SK-MEL-5 (cell line): Measurements from ENCODE around the gene BMAL2. TPM values are rescaled to one million over a fixed set of nuclear protein-coding genes. Genes with fewer than 3 reads are reported as not detected.
A peak's percentile ranks its signal among the peaks of the same experiment; 100 is the strongest.

Experiments used
- DNase-seq: peaks from one replicate; pipeline ENCODE4 v3.0.0-alpha.2; 2016; ENCODE audit warnings: low read depth, low spot score
- in situ Hi-C: cut with HindIII; loops from 2 replicates; pipeline ENCODE4 v1.10.0; 2016; ENCODE audit warnings: low sequenced_read_pairs, high pct_unique_total_duplicates, low pct_unique_long_range_greater_than_20kb
- total RNA-seq: library from RNA; depleted of rRNA; stranded (reverse); fragments of >200 nt; shearing (Covaris generic); gene quantifications from 2 replicates; pipeline ENCODE4 v1.2.3, GENCODE V29; 2014; rRNA removed

Gene BMAL2
- total RNA-seq, 1 experiment from 2014 or later, result 2.8 TPM

DNA sequence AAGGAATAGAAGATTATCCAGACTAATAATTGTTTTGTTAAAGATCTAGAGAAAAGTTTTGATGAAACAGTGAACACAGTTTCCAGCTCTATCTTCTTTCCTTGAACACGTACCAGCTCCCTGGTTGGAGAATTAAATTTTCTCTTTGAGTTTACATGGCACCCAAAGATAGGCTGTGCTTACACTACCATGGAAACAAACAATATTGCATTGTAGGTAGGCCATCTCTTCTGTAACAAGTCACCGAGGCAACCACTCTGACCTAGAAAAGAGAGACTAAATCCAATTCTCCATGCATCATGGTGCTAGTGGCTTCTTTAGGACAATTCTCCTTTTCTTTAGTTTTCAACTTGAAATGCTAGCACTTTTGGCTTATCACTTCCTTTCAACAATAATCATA lies 9.9 kb downstream of the BMAL2 start:
- in situ Hi-C loops, result no loop called here
- DNase-seq, result no peak

DNA sequence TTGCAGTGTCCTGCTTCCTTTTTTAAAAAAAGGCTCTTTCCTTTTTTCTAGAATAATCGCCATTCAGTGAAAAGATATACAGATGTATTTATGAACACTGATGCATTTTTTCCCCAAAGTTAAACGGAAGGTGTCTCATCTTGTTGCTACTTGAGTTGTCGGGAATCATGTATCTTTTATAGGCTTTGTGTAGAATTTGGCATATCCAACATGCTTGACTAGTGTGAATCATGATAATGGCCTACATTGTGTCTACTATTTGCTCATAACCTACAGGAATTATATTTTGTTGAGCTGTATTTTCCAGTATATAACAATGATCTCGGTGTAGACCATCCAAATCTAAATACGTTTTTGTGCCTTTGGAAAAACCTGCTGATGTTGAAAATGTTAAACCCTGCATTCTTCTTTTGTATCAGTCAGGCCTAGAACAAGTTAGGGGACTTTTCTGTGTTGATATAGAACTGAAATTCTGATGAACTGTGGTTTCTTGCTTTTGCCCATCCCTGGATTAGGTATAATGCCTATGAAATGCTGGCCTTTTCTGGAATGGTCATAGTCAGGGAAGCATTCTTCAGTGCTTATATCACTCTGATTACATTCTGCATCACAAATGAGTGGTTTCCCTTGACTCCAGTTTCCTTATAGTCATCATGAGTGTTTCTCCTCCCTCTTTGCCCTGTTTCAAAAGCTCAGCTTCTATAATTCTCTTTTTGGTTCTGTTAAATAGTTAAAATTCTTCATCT lies 10.8 kb downstream of the BMAL2 start:
- DNase-seq, result no peak
- in situ Hi-C loops, result no loop called here

DNA sequence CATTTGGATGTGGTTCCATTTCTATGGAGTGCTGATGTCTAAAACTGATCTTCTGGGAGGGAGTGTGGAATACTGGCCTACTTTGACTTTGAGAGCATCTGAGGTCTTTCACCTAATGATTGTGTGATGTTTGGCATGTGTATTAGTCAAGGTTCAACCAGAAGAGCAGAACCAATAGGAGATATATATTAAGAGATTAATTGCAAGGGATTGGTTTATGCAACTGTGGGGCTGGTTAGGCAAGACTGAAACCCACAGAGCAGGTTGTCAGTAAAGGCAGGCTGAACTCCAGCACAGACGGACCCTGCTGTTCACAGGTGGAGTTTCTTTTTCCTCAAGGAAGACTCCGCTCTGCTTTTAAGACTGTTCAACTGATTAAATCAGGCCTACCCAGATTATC lies 11.6 kb downstream of the BMAL2 start:
- no peak for DNase-seq
- in situ Hi-C loops, result no loop called here

DNA sequence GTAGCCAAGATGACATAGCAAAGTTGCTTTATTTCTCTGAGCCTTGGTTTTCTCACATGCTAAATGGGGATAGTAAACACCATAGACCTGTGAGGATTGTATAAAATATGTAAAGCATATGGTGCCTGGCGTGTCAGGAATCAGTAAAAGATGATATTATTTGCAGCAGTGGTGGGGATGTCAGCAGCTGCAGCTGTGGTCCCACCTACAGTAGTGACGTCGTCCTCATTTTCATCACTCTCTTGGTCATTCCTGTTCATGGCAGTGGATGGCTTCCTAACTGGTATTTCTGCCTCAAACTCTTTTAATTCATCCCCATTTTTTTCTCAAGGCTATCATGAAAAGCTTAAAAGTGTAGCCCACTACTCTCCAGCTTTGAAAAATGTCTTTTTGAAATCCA lies 12.1 kb downstream of the BMAL2 start:
- in situ Hi-C loops, result no loop called here
- DNase-seq, result no peak

- in situ Hi-C loops, result no loop called here
- DNase-seq, result no peak
Measured at GRCh38 chr12:27345376-27345775, 12.7 kb downstream of the BMAL2 start.

DNA sequence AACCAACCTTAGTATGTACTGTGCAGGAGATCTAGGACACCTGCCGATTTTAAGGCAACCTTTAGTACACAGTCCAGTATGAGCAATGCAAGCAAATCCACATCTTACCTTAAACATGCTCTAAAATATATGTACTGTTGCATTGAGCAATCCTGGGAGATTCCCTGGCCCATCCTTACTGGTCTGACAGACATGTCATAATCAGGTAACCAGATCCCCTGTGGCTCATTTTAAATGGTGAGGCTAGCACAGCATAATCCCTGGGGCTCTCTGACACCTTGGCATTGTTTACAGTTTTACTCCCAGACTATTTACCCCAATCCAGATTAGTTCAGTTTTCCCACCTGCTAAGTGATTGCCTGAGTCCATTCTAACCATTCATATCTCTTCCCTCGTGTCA lies 15.1 kb downstream of the BMAL2 start:
- in situ Hi-C loops, result no loop called here
- DNase-seq, result no peak

DNA sequence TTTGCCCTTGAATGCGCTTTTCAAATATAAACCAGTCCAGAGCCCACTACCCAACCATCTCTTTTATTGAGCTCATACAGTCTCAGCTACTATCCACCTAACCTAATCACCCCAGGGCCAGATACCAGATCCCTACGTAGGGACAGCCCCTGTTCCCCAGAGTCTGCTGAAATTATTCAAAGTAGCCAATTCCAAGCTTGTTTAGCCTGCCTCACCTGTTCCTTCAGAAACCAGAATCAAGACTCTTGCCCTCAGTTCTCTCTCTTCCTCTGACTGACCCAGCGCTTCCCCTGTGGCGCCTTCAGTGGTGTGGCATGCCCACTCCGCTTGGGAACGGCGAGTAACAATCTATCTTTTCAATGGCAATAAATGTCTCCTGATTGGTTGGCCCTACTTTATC lies 18.8 kb downstream of the BMAL2 start:
- DNase-seq, result no peak
- in situ Hi-C loops, result no loop called here

DNA sequence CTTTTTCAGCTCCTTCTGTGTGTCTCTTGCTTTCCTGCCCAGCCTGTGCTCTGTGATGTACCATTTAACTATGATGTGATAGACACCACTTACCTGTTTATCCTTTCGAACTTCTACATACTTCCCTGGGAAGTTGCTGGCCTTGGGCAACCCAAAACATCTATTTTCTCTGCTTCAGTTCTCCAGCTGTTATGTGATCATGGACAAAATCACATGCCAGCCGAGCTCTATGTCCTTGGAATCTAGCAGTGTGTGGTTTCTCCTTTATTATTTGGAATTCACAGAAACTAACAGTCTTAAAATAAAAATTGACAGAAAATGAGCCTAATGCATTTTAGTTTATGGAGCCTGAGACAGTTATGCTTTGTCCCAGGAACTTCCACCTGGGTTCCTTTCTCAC lies 22.9 kb downstream of the BMAL2 start:
- in situ Hi-C loops, result no loop called here
- DNase-seq, result no peak

GRCh38 chr12:27355979-27356378 lies 23.3 kb downstream of the BMAL2 start:
- DNase-seq, result no peak
- in situ Hi-C loops, result no loop called here

GRCh38 chr12:27359578-27360340 lies 27.1 kb downstream of the BMAL2 start:
- DNase-seq, result peak; percentile 36
- in situ Hi-C loops, result no loop called here

DNA sequence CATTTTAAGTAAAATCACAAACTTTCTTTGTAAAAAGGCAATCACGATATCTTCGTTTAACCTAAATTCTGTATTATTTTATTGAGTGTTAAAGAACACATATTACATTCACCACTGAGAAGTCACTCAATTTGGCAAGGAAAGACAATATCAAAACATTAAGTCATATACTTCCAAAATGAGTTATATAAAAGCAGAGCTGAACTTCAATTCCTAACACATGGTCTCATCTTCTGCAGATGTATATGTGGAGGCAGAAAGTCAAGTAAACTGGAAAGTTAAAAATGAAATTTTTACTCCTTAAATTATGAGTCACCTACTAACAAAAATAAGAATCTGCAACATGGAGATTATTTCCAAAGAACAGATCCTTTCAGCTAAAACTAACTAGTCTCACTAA lies 28.7 kb downstream of the BMAL2 start:
- in situ Hi-C loops, result no loop called here
- no peak for DNase-seq

GRCh38 chr12:27366621-27367020 lies 34.0 kb downstream of the BMAL2 start:
- DNase-seq, result no peak
- in situ Hi-C loops, result no loop called here

DNA sequence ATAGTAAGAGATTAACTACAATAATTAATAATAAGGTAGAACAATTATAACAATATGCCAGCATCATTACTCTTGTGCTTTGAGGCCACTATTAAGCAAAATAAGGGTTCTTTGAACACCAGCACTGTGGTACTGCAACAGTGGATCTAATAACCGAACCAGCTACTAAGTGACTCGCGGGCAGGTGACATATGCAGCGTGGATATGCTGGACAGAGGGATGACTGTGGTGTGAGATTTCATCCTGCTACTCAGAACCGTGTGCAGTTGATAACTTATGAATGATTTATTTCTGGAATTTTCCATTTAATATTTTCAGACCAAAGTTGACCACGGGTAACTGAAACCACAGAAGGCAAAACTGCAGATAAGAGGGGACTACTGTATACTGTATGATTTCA lies 34.4 kb downstream of the BMAL2 start:
- DNase-seq, result no peak
- in situ Hi-C loops, result no loop called here

DNA sequence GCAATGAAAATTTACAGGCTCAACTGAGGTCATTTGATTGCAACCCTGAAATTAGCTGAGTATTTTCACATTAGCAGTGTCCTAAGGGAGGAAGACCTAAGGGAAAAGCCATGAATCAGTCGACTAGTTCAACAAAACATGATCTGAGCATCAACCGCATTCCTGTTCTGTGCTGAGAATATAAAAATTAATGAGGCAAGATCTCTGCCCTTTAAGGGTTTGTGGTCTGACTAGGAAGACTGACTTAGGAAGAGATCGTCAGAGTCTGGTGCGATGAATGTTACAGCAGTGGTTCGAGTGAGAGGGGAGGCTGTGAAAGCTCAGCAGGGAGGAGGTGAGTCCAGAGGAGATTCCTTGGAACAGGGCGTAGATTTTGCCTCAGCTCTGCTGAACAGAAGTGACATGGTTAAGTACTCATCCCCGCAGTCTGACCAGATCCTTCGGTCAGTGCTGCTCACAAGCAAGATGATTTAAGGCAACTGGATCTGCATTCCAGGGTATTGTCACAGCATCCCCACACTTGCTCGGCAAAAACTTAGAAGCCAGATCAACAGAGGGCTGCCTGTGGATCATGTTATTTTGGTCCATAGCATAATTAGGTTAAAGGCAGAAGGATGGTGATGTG lies 49.6 kb downstream of the BMAL2 start:
- DNase-seq, result no peak
- in situ Hi-C loops, result no loop called here

Other genes starting within 250 kb of the BMAL2 start
- gene STK38L, start 88.5 kb upstream of the BMAL2 start, total RNA-seq, result 22.6 and 26.6 TPM in 2 replicates
- not detected in 2 replicates for gene SMCO2, start 113.9 kb downstream of the BMAL2 start, total RNA-seq
- 53.7 and 55.8 TPM in 2 replicates for gene PPFIBP1, start 191.4 kb downstream of the BMAL2 start, total RNA-seq